GM10248 (cell line): ENCODE data around the gene MFAP4.

Source experiments
- CTCF ChIA-PET: fragments of 300-600 bp; sonication (Branson Sonifier 250); formaldehyde crosslinking; extraction: SDS; loops from one replicate; lab custom pipeline; 2021; ENCODE audit warnings: antibody characterized with exemption; lab: Yijun Ruan, JAX
- POLR2A ChIA-PET: fragments of 350-650 bp; sonication (Branson Sonifier 250); formaldehyde crosslinking; extraction: SDS; loops from one replicate; lab custom pipeline; 2020; ENCODE audit warnings: antibody characterized with exemption; lab: Yijun Ruan, JAX
- DNase-seq: peaks from one replicate; pipeline ENCODE4 v3.0.0; 2012; ENCODE audit errors: extremely low spot score
- TF ChIP-seq, protein P1 (sequence below): IDR thresholded peaks from 2 replicates; pipeline ENCODE4 v1.5.1; 2012; ENCODE audit warnings: mild to moderate bottlenecking, low read depth; ENCODE audit errors: extremely low read depth, missing control alignments, control extremely low read depth

The MFAP4 gene

DNA sequence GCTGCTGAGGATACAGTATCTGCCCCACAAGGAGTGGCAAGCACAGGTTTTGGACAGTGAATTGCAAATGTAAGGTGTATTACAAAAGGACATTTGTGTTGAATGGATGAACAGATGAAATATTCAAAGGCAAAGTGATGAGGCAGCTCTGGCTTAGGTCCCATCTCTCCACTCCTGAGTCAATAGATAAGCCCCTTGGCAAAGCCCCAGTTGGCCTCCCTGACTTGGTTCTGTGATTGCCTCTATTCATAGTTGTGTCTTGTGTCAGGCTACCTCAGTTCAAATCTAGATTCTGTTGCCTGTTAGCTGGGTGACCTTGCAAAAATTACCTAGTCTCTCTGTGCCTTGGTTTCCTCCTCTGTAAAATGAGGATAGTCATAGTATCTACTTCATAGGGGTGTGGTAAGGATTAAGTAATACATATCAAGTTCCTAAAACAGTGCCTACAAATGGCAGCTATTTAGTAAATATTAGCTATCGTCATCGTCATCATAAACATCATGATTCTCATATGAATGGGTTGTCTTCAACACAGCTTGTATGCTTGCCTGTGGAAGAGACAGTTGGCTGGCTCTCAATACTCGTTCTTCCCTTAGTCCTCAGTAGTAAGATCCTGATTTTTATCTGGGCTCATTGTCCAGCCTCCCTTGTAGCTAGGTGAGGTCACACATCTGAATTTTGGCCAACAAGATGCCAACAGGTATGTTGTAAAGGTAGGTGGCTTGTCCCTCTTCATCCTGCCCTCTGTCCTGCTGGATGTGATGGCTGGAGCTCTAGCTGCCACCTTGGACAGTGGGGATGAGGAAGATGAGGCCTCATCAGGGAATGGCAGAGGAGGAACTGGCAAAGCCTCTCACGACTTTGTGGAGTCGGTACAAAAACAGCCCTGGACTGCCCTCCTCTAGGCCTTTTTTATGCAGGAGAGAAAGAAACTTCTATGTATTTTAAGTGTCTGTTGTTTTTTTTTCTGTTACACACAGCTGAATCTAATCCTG, 2.1 kb upstream of the MFAP4 start:
- DNase-seq: no peak
- POLR2A ChIA-PET: no interaction called here
- TF ChIP-seq, protein P1, sequence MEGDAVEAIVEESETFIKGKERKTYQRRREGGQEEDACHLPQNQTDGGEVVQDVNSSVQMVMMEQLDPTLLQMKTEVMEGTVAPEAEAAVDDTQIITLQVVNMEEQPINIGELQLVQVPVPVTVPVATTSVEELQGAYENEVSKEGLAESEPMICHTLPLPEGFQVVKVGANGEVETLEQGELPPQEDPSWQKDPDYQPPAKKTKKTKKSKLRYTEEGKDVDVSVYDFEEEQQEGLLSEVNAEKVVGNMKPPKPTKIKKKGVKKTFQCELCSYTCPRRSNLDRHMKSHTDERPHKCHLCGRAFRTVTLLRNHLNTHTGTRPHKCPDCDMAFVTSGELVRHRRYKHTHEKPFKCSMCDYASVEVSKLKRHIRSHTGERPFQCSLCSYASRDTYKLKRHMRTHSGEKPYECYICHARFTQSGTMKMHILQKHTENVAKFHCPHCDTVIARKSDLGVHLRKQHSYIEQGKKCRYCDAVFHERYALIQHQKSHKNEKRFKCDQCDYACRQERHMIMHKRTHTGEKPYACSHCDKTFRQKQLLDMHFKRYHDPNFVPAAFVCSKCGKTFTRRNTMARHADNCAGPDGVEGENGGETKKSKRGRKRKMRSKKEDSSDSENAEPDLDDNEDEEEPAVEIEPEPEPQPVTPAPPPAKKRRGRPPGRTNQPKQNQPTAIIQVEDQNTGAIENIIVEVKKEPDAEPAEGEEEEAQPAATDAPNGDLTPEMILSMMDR: no peak
- CTCF ChIA-PET: interaction anchor here (0.8 to 3.4 kb wide), 4 partner anchors 8 to 58 kb away, joined by 3 to 18 read pairs (median 5); partner anchors contain the start of genes B9D1 and MAPK7

DNA sequence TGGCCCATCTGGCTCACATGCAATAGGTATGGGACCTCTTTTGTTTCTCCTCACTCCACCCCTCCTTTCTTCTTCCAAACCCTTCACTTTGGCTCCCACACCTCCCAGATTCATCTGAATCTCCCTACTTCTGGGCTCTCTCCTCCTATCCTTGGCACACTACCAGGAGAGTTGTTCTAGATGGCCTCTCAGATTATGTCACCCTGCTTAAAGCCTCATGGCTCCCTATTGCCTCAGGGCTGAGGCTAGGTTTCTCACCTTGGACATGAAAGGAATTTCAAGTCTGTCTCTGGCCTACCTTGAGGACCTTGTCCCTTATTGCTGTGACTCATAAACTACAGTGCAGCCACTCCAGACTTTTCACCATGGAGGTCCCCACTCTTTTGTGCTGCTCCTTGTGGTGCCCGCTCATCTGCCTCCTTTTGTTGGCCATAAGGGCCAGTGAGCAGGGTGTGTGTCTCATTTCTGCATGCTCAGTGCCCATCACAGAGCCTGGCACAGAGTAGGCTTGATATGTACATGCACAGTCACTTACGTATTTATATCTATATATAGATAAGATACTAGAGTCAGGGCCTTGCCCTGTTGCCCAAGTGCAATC, 1.0 kb upstream of the MFAP4 start:
- TF ChIP-seq, protein P1: no peak
- no peak for DNase-seq
- POLR2A ChIA-PET: no interaction called here
- CTCF ChIA-PET: interaction anchor here (0.8 to 3.4 kb wide), 3 partner anchors 9 to 25 kb away, joined by 3 to 18 read pairs (median 4); partner anchors contain the start of genes B9D1 and MAPK7

DNA sequence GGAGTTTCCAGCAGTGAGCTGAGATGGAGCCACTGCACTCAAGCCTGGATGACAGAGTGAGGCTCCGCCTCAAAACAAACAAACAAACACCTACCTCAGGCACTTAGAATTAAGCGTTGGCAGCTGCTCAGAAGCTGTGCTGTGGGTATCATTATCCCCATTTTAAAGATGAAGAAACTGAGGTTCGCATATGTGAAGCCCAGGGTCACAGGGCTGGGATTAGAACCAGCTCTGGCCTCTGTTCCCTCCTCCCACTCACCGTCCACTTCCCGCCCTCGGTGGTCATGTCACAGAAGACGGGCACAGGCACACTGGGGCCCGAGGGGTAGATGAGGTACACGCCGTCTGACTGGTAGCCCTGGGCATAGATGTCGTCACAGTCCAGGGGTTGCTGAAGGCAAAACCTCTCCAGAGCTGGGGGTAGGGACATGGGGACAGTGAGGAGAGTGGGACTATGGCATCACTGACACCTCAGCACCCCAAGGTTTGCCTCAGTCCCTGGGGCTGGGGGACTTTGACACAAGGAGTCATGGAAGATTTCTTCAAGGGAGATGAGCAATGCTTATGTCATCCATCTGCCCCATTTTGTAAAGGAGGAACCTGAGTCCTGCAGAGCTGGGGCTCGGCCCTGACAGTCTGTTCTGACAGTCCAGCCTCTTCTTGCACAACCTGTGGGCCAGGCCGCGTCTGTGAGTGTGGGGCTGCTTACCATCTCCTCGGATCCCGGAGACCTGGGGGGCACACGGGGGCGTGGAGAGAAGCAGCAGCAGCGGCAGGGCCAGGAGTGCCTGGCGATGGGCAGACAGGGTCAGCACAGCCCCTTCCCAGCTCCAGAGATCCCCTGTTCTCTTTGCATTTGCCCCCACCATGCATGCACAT, 700 bp downstream of the MFAP4 start:
- ChIA-PET CTCF (interaction anchor here (1.3 to 1.9 kb wide), 3 partner anchors 21 to 24 kb away, joined by 4 to 7 read pairs (median 4); partner anchors contain the start of gene B9D1), POLR2A (no interaction called here)
- no peak for DNase-seq
- TF ChIP-seq, protein P1: no peak

DNA sequence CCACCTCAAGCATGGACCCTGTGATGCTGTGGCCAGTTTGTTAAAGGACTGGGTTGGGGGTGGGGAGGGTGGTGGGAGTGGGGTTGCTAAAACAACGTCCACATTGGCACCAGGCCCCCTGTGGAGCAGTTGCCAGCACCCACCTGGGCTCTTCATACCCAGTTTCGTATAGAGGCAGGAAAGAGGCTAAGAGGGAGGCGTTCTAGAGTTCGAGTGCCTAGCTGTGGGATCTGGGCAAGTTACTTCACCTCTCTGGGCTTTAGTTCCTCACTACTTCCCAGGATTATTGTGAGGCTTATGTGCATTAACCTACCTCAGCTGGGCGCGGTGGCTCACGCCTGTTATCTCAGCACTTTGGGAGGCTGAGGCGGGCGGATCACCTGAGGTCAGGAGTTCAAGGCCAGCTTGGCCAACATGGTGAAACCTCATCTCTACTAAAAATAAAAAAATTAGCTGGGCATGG, 1.4 kb downstream of the MFAP4 start:
- ChIA-PET POLR2A (no interaction called here), CTCF (interaction anchor here (1.6 to 1.9 kb wide), 2 partner anchors 20 to 23 kb away, joined by 4 to 7 read pairs; partner anchors contain the start of gene B9D1)
- TF ChIP-seq, protein P1: no peak
- no peak for DNase-seq

DNA sequence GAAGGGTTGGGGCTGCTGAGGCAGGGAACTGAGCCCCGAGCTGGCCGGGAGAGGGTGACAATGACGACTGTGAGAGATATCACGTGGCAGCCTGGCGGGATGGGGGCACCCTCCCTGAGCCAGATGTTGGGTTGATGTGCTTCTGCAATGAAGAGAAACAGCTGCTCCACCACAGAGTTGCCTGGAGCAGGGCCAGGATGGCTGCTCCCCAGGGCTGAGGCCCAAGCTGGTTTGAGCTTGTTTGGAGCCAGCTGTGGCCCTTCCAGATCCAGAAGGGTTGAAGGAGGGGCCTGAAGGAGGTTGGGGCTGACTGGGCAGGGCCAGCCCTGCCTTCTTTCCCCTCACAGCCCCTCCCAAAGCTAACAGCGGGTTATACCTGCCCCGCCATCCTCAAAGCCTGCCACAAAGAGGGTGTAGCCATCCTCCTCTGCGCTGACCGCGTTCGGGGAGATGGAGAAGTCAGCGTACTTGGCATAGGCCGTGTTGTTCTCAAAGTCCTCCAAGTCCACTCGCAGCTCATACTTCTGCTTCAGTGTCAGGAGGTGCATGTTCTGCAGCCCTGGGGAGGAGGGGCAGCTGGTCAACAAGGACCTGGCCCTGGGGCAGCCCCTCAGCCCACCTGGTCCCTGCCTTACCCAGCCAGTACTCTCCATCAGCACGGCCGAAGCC, 2.1 kb downstream of the MFAP4 start:
- DNase-seq: no peak
- TF ChIP-seq, protein P1: no peak
- CTCF ChIA-PET: interaction anchor here (1.2 to 1.9 kb wide), 3 partner anchors 20 to 62 kb away, joined by 3 to 7 read pairs (median 4); partner anchors contain the start of gene B9D1
- POLR2A ChIA-PET: no interaction called here
